Embryonic facial prominence (tissue), 1 donor: ENCODE data around the gene SORCS3.

Experiments used
- DNase-seq: peaks from one replicate; pipeline ENCODE4 v3.0.0-alpha.2; 2016; ENCODE audit errors: extremely low spot score

Gene SORCS3

GRCh38 chr10:104641187-104641936 is at the start of gene SORCS3:
Gene SORCS3, plus strand, starts transcription at chr10:104641290.
- no peak for DNase-seq

- no peak for DNase-seq
Observed at GRCh38 chr10:104591441-104591840, 49.6 kb upstream of the SORCS3 start.

DNA sequence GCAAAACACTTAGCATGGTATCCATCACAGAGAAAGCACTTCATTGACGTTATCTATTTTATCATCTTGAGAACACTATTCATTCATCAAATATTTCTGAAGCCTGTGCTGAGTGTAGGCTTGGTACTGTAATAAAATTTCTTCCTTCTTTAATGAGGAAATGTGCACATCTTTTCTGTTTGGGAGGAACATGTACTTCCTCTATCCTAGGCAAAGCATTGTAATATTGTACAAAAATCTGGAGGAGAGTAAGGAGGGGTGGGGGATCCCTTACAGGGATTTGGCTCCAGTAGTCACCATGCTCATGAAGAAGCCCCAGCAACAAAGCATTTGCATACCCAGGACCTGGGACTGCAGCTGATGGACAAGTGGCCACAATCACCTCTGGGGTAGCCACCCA is 39.9 kb upstream of the SORCS3 start:
- no peak for DNase-seq

DNA sequence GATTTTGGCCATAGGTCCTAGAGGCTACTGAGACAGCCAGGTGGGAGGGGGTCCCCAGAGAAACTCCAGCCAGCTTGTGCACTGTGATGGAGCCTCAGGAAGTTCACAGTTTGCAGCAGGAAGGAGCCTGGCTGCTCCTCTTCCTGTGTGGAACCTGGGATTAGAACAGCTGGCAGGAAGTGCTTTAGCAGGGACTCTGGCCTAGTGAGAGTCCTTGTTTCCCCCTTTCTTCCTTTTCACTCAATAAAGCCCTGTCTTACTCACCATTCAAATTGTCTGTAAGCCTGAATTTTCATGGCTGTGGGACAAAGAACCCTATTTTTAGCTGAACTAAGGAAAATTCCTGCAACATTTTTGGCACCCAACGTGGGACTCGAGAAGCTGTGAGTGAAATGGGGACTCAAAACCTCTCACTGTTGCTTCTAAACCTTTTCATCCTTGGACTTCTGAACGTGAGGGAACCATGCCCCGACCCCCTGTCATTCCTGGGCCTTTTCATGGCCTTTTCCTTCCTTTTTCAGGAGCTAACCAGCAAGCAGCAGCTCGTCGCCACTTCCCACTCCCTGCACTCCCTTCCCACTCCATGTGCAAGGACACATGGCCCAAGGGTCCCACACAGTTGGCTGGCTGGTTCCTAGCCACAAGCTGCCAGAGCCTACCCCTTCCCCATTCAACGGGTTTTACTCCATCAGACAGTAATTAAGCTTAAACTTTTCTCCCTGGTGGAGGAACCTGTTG is 32.8 kb upstream of the SORCS3 start:
- DNase-seq: no peak

GRCh38 chr10:104612571-104613205 is 28.4 kb upstream of the SORCS3 start:
- DNase-seq: no peak

GRCh38 chr10:104613406-104613805 is 27.7 kb upstream of the SORCS3 start:
- DNase-seq: no peak

DNA sequence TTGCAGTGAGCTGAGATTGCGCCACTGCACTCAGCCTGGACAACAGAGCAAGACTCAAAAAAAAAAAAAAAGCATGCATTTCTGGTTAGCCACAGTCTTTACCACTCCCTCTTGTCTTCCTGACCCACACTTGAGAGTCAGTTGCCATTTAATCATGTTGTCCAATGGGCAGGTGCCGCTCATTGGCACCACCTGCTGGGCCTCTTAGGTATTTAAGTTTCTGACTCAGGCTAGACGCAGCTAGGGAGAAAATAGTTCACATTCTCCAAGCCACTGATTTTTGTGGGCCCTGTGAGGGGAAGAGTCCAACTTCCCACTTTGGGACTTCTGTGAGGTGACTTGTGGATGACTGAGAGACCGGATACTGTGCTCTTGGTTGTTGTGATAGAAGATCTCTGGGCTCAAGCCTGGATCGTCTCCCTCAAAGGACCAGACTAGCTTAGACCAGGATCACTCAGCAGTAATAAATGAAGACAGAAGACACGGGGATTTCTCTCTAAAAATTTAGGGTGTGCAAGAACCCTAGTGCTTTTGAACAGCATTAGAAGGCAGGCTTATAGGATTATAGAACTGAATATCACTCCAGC is 26.8 kb upstream of the SORCS3 start:
- no peak for DNase-seq

DNA sequence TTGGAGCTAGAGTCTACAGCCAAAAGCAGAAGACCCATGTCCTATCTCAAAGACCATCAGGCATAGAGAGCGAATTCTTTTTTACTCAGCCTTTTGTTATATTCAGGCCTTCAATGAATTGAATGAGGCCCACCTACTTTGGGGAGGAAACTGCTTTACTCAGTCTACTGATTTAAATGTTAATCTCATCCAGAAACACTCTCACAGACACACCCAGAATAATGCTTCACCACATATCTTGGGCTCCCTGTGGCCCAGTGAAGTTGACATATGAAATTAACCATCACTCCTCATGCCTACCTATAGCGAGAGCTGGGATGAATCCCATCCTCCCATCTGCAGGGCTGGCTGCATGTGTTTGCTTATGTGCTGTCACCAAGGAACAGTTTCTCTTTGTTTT is 26.0 kb upstream of the SORCS3 start:
- DNase-seq: no peak

- no peak for DNase-seq
Observed at GRCh38 chr10:104617831-104618230, 23.3 kb upstream of the SORCS3 start.

GRCh38 chr10:104622175-104622574 is 18.9 kb upstream of the SORCS3 start:
- DNase-seq: no peak

DNA sequence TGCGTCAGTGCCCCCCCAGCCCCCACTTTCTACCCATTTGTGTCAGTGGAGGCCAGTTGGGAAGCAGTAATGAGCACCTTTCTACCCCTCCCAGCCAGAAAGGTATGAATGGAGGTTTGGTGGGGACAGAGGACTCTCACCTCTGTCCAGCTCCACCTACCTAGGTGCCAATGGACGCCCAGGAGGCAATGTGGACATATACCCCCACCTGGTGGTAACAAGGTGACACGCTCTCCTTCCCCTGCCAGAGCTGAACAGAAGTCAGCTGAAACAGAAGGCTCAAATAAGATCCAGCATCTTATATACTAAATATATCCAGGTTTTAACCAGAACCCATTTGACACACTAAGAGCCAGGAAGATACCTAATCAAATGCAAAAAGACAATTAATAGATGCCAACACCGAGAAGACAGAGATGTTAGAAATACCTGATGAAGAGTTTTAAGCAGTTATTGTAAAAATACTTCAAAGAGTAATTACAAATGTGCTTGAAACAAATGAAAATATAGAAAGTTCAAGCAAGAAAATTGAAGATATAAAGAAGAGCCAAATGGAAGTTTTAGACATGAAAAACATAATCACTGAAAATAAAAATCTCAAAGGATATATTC is 18.4 kb upstream of the SORCS3 start:
- DNase-seq: no peak

GRCh38 chr10:104630731-104631130 is 10.4 kb upstream of the SORCS3 start:
- no peak for DNase-seq

DNA sequence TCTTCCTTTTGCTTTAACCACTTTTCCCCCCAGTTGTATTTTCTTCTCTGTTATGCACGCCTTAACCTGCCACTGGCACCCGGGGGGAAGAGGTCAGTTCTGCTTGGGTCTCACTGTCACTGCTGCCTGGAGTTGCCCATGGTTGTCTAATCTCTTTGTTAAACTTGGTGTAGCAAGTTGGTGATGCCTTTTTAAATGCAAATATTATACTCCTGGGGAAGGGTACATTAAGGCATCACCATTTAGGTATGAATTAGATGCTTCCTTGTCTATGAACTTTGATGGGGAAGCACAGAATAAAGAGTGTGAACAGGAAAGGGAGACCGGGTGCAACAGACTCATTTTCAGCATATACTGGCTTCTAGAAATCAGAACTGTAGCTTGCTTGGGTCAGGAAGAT is 9.1 kb upstream of the SORCS3 start:
- no peak for DNase-seq

DNA sequence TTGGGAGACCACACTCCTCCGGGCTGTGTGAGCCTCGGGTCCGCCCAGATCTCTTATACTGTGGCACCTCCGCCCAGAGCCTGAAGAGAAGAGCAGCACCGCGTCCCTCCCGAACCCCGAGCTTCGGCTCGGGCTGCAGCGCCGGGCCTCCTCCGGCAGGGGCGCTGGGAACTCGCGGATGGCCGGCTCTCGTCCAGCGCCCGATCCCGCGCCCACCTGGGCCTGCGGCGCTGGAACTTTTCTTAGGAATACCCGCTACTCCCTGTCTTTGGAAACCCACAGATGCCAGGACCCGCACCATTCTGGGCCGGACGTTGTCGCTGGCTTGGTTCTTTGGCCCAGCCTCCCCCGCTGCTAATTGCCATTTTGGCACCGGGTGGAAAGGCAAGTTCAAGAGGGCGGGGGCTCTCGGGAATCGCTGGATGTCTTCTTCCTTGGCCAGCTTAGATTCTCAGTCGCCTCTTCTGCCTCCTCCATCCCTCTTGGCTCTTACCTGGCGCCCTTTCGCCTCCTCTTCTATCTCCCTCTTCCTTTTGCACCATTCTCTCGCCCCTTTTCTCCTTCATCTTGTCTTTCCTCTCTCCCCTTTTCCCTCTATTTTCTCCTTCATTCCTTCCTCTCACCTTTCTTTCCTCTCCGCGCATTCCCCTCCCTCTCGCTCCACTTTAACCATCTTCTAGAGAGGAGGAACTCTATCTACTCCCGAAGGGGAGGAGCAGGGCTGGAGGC is 2.1 kb upstream of the SORCS3 start:
- DNase-seq: no peak

DNA sequence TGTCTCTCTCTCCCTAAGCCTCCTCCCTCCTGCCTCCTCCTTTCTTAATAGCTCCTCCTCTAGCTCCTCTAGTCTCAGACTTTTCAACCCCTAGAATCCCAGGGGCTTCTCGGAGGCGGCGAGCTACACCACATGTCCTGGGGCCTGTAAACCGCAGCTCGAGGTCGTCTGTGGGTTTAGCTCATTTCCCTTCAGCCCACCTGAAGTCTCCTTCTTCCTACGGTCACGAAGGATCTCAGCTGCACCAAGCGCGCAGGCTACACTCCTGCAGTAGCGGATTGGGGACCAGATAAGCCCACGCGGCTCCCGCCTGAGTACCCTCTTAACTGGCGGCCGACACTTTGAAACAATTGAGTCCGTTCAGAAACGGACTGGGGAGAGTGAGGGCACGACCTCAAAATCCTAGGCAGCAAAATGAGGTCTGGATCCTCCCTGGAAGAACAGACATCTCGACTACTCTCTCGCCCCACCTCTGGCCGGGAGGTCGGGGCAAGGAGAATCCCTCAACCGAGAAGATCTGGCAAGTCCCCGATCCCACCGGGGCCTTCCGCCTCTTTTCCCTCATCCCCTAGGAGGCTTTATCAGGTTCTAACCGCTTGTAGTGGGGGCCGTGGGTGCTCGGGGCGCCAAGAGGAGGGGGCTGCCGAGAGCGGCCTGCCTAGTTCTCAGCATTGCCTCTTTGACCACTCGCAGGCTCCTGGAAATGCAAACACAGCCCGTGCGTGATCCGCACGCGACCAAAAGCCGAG is 1.3 kb upstream of the SORCS3 start:
- DNase-seq: no peak

DNA sequence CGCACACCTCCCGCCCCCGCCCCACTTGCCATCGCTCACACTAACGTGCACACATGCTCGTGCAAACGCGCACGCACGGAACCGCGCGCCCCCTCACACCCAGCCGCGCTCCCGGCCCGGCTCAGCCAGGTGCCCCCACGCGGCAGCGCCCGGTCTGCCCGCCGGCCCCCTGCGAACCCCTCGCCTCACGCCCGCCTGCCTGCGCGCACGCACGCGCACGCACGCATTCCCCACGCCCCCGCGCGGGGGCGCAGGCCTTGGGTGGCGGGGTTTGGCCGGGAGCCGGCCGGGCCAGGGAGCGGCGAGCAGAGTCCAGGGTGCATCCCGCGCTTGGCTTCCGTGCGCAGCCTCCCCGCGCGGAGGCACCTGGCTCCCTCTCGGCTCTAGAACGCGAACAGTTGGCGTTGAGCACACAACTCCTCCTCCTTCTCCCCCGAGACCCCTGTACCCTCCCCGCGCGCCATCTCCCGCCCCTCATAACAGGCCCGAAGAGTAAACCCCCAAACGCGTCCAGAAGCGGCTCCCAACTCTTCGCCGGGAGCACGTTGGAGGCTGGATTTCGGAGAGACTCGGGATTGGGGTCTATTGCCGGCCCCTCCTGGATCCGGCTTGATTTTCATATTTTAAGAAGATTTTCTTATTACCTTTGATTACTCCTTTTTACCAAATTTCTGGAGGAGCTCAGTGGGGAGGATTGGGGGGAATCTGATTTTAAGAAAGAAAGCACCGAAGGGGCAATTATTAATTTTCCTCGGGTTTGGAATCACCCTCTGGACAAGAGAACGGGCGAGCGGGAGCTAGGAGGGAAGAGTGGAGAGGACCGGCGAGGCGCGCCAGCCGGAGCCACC is 527 bp upstream of the SORCS3 start:
- DNase-seq: no peak

GRCh38 chr10:104641937-104642657 is 1.0 kb downstream of the SORCS3 start:
- DNase-seq: no peak

DNA sequence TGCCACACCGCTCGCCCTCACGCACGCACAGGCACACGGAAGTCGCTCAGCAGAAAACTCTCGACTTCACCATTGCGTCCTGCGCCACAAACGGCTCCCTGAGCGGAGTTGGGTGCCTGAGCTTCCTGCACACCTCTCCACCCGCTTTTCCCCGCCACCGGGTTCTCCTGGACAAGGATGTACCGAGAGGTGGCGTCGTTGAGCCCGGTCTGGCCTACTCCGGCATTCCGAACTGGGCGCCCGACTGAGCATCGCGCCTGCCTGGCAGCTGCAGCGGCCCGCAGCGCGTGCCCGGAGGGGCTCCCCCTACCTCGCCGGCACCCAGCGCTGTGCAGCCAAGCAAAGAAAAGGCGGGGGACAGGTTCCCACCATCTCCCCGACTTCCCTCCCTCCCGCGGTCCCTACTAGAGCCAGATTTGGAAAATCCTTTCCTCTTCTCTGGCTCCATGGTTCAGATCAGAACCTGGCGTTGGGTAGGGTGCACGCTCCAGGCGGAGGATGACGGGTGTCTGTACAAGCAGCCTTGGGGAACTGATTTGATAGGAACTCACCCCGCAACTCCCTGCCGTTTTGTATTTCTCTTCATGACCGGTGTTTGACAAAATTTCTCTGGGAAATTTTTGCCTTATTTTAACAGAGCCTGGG is 1.7 kb downstream of the SORCS3 start:
- peak; percentile 22 for DNase-seq

- no peak for DNase-seq
Observed at GRCh38 chr10:104643303-104643663, 2.2 kb downstream of the SORCS3 start.
